C4-2B (cell line): ENCODE data around the gene BMPR1B.

Experiments
- ZFX ChIP-seq: fragments of 450-650 bp; IDR thresholded peaks from 2 replicates; pipeline ENCODE4 v1.6.1; 2017
- TF ChIP-seq, protein P1 (sequence below): fragments of 450-650 bp; conservative IDR thresholded peaks from 2 replicates; pipeline ENCODE4 v1.5.1; 2017; ENCODE audit warnings: mild to moderate bottlenecking

DNA sequence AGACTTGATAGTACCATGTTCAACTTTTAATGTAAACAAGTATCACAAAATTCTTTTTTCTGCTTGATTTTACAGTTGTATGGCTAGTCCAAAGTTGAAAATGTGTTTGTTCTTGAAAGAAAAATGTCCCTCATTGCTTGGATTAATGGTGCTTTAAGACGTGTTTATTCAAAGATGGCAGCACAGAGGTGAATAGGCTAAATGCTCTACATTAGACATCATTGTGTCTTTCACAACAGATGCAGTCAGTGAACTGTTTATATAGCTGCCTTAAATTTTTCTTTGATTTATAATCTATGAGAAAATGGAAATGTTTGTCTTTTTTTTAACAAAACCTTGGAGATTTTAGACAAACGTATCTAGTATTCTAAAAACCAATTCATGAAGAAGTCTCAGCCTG lies 137.3 kb downstream of the BMPR1B start:
- TF ChIP-seq, protein P1, sequence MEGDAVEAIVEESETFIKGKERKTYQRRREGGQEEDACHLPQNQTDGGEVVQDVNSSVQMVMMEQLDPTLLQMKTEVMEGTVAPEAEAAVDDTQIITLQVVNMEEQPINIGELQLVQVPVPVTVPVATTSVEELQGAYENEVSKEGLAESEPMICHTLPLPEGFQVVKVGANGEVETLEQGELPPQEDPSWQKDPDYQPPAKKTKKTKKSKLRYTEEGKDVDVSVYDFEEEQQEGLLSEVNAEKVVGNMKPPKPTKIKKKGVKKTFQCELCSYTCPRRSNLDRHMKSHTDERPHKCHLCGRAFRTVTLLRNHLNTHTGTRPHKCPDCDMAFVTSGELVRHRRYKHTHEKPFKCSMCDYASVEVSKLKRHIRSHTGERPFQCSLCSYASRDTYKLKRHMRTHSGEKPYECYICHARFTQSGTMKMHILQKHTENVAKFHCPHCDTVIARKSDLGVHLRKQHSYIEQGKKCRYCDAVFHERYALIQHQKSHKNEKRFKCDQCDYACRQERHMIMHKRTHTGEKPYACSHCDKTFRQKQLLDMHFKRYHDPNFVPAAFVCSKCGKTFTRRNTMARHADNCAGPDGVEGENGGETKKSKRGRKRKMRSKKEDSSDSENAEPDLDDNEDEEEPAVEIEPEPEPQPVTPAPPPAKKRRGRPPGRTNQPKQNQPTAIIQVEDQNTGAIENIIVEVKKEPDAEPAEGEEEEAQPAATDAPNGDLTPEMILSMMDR = no peak
- no peak for TF ChIP-seq ZFX
